Vagina (tissue), 2 donors: Measurements from ENCODE around the gene ZNF787. TPM values are rescaled to one million over a fixed set of nuclear protein-coding genes. Genes with fewer than 3 reads are reported as not detected.

Experiments
- DNase-seq, 2 donors: peaks; one replicate each; pipeline ENCODE4 v3.0.0-alpha.2; 2017; ENCODE audit errors: extremely low spot score in 2 of 2
- H3K27ac ChIP-seq: fragments of 200-600 bp; sonication (generic); one replicate; pipeline ENCODE4 v1.5.1; 2019
- H3K27me3 ChIP-seq: fragments of 200-600 bp; sonication (generic); one replicate; pipeline ENCODE4 v1.5.1; 2019
- H3K36me3 ChIP-seq, 2 donors: fragments of 200-600 bp; sonication (generic); one replicate each; pipeline ENCODE4 v1.5.1; 2017 to 2019
- H3K4me1 ChIP-seq: fragments of 200-600 bp; sonication (generic); one replicate; pipeline ENCODE4 v1.5.1; 2019
- H3K4me3 ChIP-seq, 2 donors: fragments of 200-600 bp; sonication (generic); 1 replicate in 1 of 2; 2 replicates in 1 of 2; pipeline ENCODE4 v1.5.1; 2016 to 2019
- H3K9me3 ChIP-seq: fragments of 200-600 bp; sonication (generic); one replicate; pipeline ENCODE4 v1.5.1; 2019
- CTCF ChIP-seq, 3 experiments: fragments of 450-650 bp in 2 of 3; fragments of 200-600 bp in 1 of 3; sonication (generic) in 1 of 3; IDR thresholded peaks; one replicate each; pipeline ENCODE4 v1.5.1; 2017 to 2019; ENCODE audit warnings: antibody characterized with exemption in 3 of 3, mild to moderate bottlenecking in 2 of 3, moderate library complexity in 2 of 3
- POLR2A ChIP-seq, 2 donors: fragments of 450-650 bp; IDR thresholded peaks; one replicate each; pipeline ENCODE4 v1.6.1; 2017; ENCODE audit warnings: antibody characterized with exemption in 2 of 2, mild to moderate bottlenecking in 2 of 2, moderate library complexity in 2 of 2
- POLR2AphosphoS5 ChIP-seq, 2 donors: sonication (generic); formaldehyde crosslinking; IDR thresholded peaks; one replicate each; pipeline ENCODE4 v1.9.0; 2017; ENCODE audit warnings: antibody characterized with exemption in 2 of 2, mild to moderate bottlenecking in 2 of 2, low read depth in 1 of 2; ENCODE audit not compliant: insufficient read depth in 1 of 2
- intact Hi-C: fragments of 100-400 bp; cut with DNase I; formaldehyde crosslinking; loops from one replicate; pipeline ENCODE4 v1.15.1; 2023
- small RNA-seq: library from RNA; depleted of rRNA; stranded (forward); fragments of <200 nt; gene quantifications from one replicate; pipeline ENCODE3, GENCODE V24; 2016
- total RNA-seq: library from RNA; depleted of rRNA; stranded (reverse); fragments of >200 nt; gene quantifications from one replicate; pipeline ENCODE4 v1.2.3, GENCODE V29; 2016

ZNF787 gene
- total RNA-seq, 1 donor from 2014 or later, result 13.5 TPM

- no peaks in the 10 kb centered on the region for H3K27me3 ChIP-seq
- peaks cover 9% of the 10 kb centered on the region for H3K4me1 ChIP-seq
- no peak overlapping the region for H3K27ac ChIP-seq
- H3K36me3 ChIP-seq, result no peaks in the 10 kb centered on the region
- intact Hi-C loops, result no loop called here
- DNase-seq, result no peak
- no peak for TF ChIP-seq CTCF (IDR thresholded peaks at IDR 0.05)
- no peak for TF ChIP-seq POLR2AphosphoS5 (IDR thresholded peaks at IDR 0.05; ENCODE audit: insufficient read depth in 1 of 2, low read depth in 1 of 2)
- TF ChIP-seq POLR2A (IDR thresholded peaks at IDR 0.05), result no peak
- H3K4me3 ChIP-seq, result no peak overlapping the region
- no peaks in the 10 kb centered on the region for H3K9me3 ChIP-seq
Measured at GRCh38 chr19:56069642-56070041, 51.5 kb downstream of the ZNF787 start.

GRCh38 chr19:56066152-56067023 lies 54.7 kb downstream of the ZNF787 start:
- no peak for DNase-seq
- H3K4me3 ChIP-seq, result peak overlapping the region in 1 of 2 donors; percentile 11
- peaks cover 9% of the 10 kb centered on the region for H3K4me1 ChIP-seq
- no peak for TF ChIP-seq POLR2AphosphoS5 (IDR thresholded peaks at IDR 0.05; ENCODE audit: insufficient read depth in 1 of 2, low read depth in 1 of 2)
- no peak for TF ChIP-seq POLR2A (IDR thresholded peaks at IDR 0.05)
- TF ChIP-seq CTCF (IDR thresholded peaks at IDR 0.05), result peak; percentile 52 to 85 (median 68)
- no peaks in the 10 kb centered on the region for H3K9me3 ChIP-seq
- H3K36me3 ChIP-seq, result no peaks in the 10 kb centered on the region
- intact Hi-C loops, result no loop called here
- H3K27me3 ChIP-seq, result no peaks in the 10 kb centered on the region
- no peak overlapping the region for H3K27ac ChIP-seq

GRCh38 chr19:56053596-56053995 lies 67.5 kb downstream of the ZNF787 start:
- Histone ChIP-seq H3K27me3 (no peaks in the 10 kb centered on the region), H3K27ac (no peak overlapping the region), H3K9me3 (no peaks in the 10 kb centered on the region), H3K4me3 (no peak overlapping the region), H3K36me3 (no peaks in the 10 kb centered on the region), H3K4me1 (no peaks in the 10 kb centered on the region)
- no peak for TF ChIP-seq CTCF (IDR thresholded peaks at IDR 0.05)
- no peak for TF ChIP-seq POLR2AphosphoS5 (IDR thresholded peaks at IDR 0.05; ENCODE audit: insufficient read depth in 1 of 2, low read depth in 1 of 2)
- DNase-seq, result no peak
- intact Hi-C loops, result no loop called here

Small RNA genes within 50 kb of the gene (small RNA-seq; reads per million reads assigned to genes)
- gene AC024580.2 (not detected), gene RF00019 (not detected)

Other genes starting within 250 kb of the ZNF787 start
- not detected for gene NLRP13, start 189.0 kb downstream of the ZNF787 start, total RNA-seq
- gene NLRP8, start 173.5 kb downstream of the ZNF787 start, total RNA-seq, result not detected
- not detected for gene NLRP5, start 134.5 kb downstream of the ZNF787 start, total RNA-seq
- 28.7 TPM for gene ZNF444, start 20.0 kb upstream of the ZNF787 start, total RNA-seq
- gene GALP, start 54.7 kb upstream of the ZNF787 start, total RNA-seq, result not detected
- gene ZSCAN5B, start 76.5 kb upstream of the ZNF787 start, total RNA-seq, result not detected
- gene ZSCAN5C, start 81.0 kb upstream of the ZNF787 start, total RNA-seq, result not detected
- 7.6 TPM for gene EDDM13, start 151.5 kb upstream of the ZNF787 start, total RNA-seq
- 2.7 TPM for gene ZSCAN5A, start 193.5 kb upstream of the ZNF787 start, total RNA-seq